ENCODE measurements around the gene ODC1.
"Not testable (repeated sequence)": the region's sequence is repeated elsewhere in the genome, so short reads cannot be mapped to it uniquely, and the experiment has no call there.

ODC1 gene

GRCh38 chr2:10478298-10478625 is 30.1 kb upstream of the ODC1 start:
- DNase-seq (ENCODE audit: low read depth), result no peak

- no peak for DNase-seq (ENCODE audit: low read depth)
Measured at GRCh38 chr2:10477443-10478297, 29.5 kb upstream of the ODC1 start.

- DNase-seq (ENCODE audit: low read depth), result no peak
Measured at GRCh38 chr2:10476723-10477442, 28.8 kb upstream of the ODC1 start.

- DNase-seq (ENCODE audit: low read depth), result no peak
Measured at GRCh38 chr2:10475811-10476660, 27.9 kb upstream of the ODC1 start.

GRCh38 chr2:10475221-10475722 is 27.1 kb upstream of the ODC1 start:
- no peak for DNase-seq (ENCODE audit: low read depth)

GRCh38 chr2:10473121-10473756 is 25.1 kb upstream of the ODC1 start:
- no peak for DNase-seq (ENCODE audit: low read depth)

GRCh38 chr2:10471955-10472354 is 23.8 kb upstream of the ODC1 start:
- no peak for DNase-seq (ENCODE audit: low read depth)

GRCh38 chr2:10471046-10471571 is 23.0 kb upstream of the ODC1 start:
- DNase-seq (ENCODE audit: low read depth), result no peak

GRCh38 chr2:10469955-10470608 is 22.0 kb upstream of the ODC1 start:
- no peak for DNase-seq (ENCODE audit: low read depth)

- no peak for DNase-seq (ENCODE audit: low read depth)
Measured at GRCh38 chr2:10469301-10469700, 21.2 kb upstream of the ODC1 start.

GRCh38 chr2:10467401-10467800 is 19.3 kb upstream of the ODC1 start:
- no peak for DNase-seq (ENCODE audit: low read depth)

- DNase-seq (ENCODE audit: low read depth), result no peak
Measured at GRCh38 chr2:10466801-10467200, 18.7 kb upstream of the ODC1 start.

GRCh38 chr2:10465910-10466309 is 17.8 kb upstream of the ODC1 start:
- DNase-seq (ENCODE audit: low read depth), result no peak

GRCh38 chr2:10462178-10463083 is 14.3 kb upstream of the ODC1 start:
- no peak for DNase-seq (ENCODE audit: low read depth)

- no peak for DNase-seq (ENCODE audit: low read depth)
Measured at GRCh38 chr2:10460366-10460796, 12.3 kb upstream of the ODC1 start.

- DNase-seq (ENCODE audit: low read depth), result no peak
Measured at GRCh38 chr2:10457846-10458598, 9.9 kb upstream of the ODC1 start.

- DNase-seq (ENCODE audit: low read depth), result not testable (repeated sequence)
Measured at GRCh38 chr2:10457195-10457594, 9.1 kb upstream of the ODC1 start.

GRCh38 chr2:10454505-10454904 is 6.4 kb upstream of the ODC1 start:
- no peak for DNase-seq (ENCODE audit: low read depth)

- DNase-seq (ENCODE audit: low read depth), result no peak
Measured at GRCh38 chr2:10453905-10454298, 5.8 kb upstream of the ODC1 start.

All from activated T-cell treated with anti-CD3 and anti-CD28 coated beads for 48 hours (primary cell).